Germinal center (tissue), 1 donor: ENCODE results near the gene SH2D3C.

Source experiments
- DNase-seq: peaks from one replicate; pipeline ENCODE4 v3.0.0; 2012; ENCODE audit warnings: mixed read lengths, low spot score

Gene SH2D3C

GRCh38 chr9:127694890-127695720, 83.4 kb downstream of the SH2D3C start:
- DNase-seq = no peak

- no peak for DNase-seq
Measured at GRCh38 chr9:127693697-127694096, 84.8 kb downstream of the SH2D3C start.

DNA sequence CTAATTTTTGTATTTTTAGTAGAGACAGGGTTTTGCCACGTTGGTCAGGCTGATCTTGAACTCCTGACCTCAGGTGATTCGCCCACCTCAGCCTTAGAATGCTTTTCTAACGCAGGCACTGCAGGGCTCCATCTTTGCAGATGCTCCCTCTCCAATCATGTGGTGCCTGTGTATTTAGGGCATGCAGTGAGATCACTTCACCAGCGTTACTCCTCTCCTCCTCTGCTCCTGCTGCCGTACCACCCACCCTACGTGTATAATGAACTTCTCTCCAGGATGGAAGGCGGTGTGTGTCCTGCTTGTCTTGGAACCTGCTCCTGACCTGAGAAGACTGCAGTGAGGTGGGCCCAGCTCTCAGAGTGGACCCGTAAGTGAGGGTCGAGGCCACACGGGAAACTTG, 85.3 kb downstream of the SH2D3C start:
- no peak for DNase-seq

- DNase-seq = no peak
Measured at GRCh38 chr9:127692071-127692470, 86.4 kb downstream of the SH2D3C start.

GRCh38 chr9:127690735-127691134, 87.7 kb downstream of the SH2D3C start:
- DNase-seq = no peak

- no peak for DNase-seq
Measured at GRCh38 chr9:127689329-127690000, 89.0 kb downstream of the SH2D3C start.
